HEK293 (cell line): ENCODE measurements around the gene FGF12.
"Not testable (repeated sequence)": the region's sequence is repeated elsewhere in the genome, so short reads cannot be mapped to it uniquely, and the experiment has no call there.

Experiments used
- ZNF146 ChIP-seq: fragments of 450-650 bp; formaldehyde crosslinking; IDR thresholded peaks from 2 replicates; pipeline ENCODE4 v1.5.1; 2016; ENCODE audit warnings: missing biosample characterization, missing genetic modification characterization
- ZNF747 ChIP-seq: fragments of 450-650 bp; formaldehyde crosslinking; IDR thresholded peaks from 2 replicates; pipeline ENCODE4 v1.5.1; 2016; ENCODE audit warnings: missing biosample characterization, missing genetic modification characterization
- TF ChIP-seq, protein P1 (sequence below): fragments of 450-650 bp; formaldehyde crosslinking; IDR thresholded peaks from 2 replicates; pipeline ENCODE4 v1.5.1; 2016; ENCODE audit warnings: missing biosample characterization, missing genetic modification characterization

DNA sequence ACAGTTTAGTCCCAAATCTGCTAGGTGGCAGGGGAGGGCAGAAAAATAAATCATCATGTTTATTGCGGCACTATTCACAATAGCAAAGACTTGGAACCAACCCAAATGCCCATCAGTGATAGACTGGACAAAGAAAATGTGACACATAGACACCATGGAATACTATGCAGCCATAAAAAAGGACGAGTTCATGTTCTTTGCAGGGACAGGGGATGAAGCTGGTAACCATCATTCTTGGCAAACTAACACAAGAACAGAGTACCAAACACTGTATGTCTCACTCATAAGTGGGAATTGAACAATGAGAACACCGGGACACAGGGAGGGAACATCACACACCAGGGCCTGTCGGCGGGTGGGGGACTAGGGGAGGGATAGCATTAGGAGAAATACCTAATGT lies 150.6 kb downstream of the FGF12 start:
- TF ChIP-seq, protein P1, sequence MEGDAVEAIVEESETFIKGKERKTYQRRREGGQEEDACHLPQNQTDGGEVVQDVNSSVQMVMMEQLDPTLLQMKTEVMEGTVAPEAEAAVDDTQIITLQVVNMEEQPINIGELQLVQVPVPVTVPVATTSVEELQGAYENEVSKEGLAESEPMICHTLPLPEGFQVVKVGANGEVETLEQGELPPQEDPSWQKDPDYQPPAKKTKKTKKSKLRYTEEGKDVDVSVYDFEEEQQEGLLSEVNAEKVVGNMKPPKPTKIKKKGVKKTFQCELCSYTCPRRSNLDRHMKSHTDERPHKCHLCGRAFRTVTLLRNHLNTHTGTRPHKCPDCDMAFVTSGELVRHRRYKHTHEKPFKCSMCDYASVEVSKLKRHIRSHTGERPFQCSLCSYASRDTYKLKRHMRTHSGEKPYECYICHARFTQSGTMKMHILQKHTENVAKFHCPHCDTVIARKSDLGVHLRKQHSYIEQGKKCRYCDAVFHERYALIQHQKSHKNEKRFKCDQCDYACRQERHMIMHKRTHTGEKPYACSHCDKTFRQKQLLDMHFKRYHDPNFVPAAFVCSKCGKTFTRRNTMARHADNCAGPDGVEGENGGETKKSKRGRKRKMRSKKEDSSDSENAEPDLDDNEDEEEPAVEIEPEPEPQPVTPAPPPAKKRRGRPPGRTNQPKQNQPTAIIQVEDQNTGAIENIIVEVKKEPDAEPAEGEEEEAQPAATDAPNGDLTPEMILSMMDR = not testable (repeated sequence)
- not testable (repeated sequence) for TF ChIP-seq ZNF747
- peak; percentile 73 for TF ChIP-seq ZNF146 (tag by site-specific recombination)
